HEK293T (cell line): ENCODE data around the gene SYCE1.

Experiments used
- CTBP1 ChIP-seq: fragments of 450-650 bp; IDR thresholded peaks from 2 replicates; pipeline ENCODE4 v1.6.1; 2016; ENCODE audit warnings: borderline replicate concordance
- FOXA1 ChIP-seq: fragments of 450-650 bp; IDR thresholded peaks from 2 replicates; pipeline ENCODE4 v1.6.1; 2016; ENCODE audit warnings: mild to moderate bottlenecking
- LEF1 ChIP-seq: fragments of 450-650 bp; IDR thresholded peaks from 2 replicates; pipeline ENCODE4 v1.6.1; 2017; ENCODE audit warnings: mild to moderate bottlenecking, borderline replicate concordance
- SP1 ChIP-seq: fragments of 450-650 bp; IDR thresholded peaks from 2 replicates; pipeline ENCODE4 v1.6.1; 2017
- TF ChIP-seq, protein P1 (sequence below): fragments of 450-650 bp; IDR thresholded peaks from 2 replicates; pipeline ENCODE4 v1.6.1; 2016

GRCh38 chr10:133557381-133557780, 8.0 kb downstream of the SYCE1 start:
- TF ChIP-seq CTBP1 (no peak), SP1 (no peak), LEF1 (no peak), FOXA1 (no peak)
- TF ChIP-seq, protein P1, sequence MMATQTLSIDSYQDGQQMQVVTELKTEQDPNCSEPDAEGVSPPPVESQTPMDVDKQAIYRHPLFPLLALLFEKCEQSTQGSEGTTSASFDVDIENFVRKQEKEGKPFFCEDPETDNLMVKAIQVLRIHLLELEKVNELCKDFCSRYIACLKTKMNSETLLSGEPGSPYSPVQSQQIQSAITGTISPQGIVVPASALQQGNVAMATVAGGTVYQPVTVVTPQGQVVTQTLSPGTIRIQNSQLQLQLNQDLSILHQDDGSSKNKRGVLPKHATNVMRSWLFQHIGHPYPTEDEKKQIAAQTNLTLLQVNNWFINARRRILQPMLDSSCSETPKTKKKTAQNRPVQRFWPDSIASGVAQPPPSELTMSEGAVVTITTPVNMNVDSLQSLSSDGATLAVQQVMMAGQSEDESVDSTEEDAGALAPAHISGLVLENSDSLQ: no peak
